OCI-LY7 (cell line): Measurements from ENCODE around the gene APOL1. TPM values are rescaled to one million over a fixed set of nuclear protein-coding genes. Genes with fewer than 3 reads are reported as not detected.

ENCODE experiments used
- BruUV-seq: library from RNA; stranded (reverse); fragments of 400-500 nt; replicated peaks from 2 replicates; lab custom pipeline; 2021; lab: Mats Ljungman, UMichigan
- CTCF ChIA-PET: fragments of 300-600 bp; sonication (Branson Sonifier 250); formaldehyde crosslinking; loops from one replicate; lab custom pipeline; 2022; ENCODE audit warnings: antibody characterized with exemption; ENCODE audit not compliant: unreplicated experiment; lab: Charles Lee
- POLR2A ChIA-PET: fragments of 300-600 bp; sonication (Branson Sonifier 250); formaldehyde crosslinking; loops from one replicate; lab custom pipeline; 2022; ENCODE audit warnings: antibody characterized with exemption; lab: Charles Lee
- DNase-seq: peaks from one replicate; pipeline ENCODE4 v3.0.0-alpha.2; 2015; ENCODE audit warnings: low spot score
- H2AFZ ChIP-seq: fragments of 200-600 bp; sonication (generic), shearing (Covaris generic); 2 replicates; pipeline ENCODE4 v1.6.1; 2014; ENCODE audit warnings: mild to moderate bottlenecking, antibody characterized with exemption, low read length, moderate library complexity
- H3K27ac ChIP-seq: fragments of 200-600 bp; sonication (generic); 2 replicates; pipeline ENCODE4 v1.5.1; 2014; ENCODE audit warnings: mixed run types, low read depth, mild to moderate bottlenecking, moderate library complexity, low read length, inconsistent platforms; ENCODE audit not compliant: poor library complexity, severe bottlenecking
- H3K36me3 ChIP-seq: fragments of 200-600 bp; sonication (generic); 2 replicates; pipeline ENCODE4 v1.6.1; 2014; ENCODE audit warnings: mild to moderate bottlenecking, antibody characterized with exemption, low read length, moderate library complexity, mixed read lengths; ENCODE audit not compliant: insufficient read depth
- H3K4me1 ChIP-seq: fragments of 200-600 bp; sonication (generic); 2 replicates; pipeline ENCODE4 v1.5.1; 2014; ENCODE audit warnings: mild to moderate bottlenecking, low read length; ENCODE audit not compliant: insufficient read depth, poor library complexity, severe bottlenecking
- H3K4me2 ChIP-seq: fragments of 200-600 bp; sonication (generic); 2 replicates; pipeline ENCODE4 v1.6.1; 2014; ENCODE audit warnings: mild to moderate bottlenecking, low read length
- H3K4me3 ChIP-seq: fragments of 200-600 bp; sonication (generic); 2 replicates; pipeline ENCODE4 v1.5.1; 2014; ENCODE audit warnings: mild to moderate bottlenecking, low read depth, low read length; ENCODE audit not compliant: poor library complexity, severe bottlenecking
- H3K79me2 ChIP-seq: fragments of 200-600 bp; sonication (generic); 2 replicates; pipeline ENCODE4 v1.6.1; 2016; ENCODE audit warnings: low read depth, mild to moderate bottlenecking, low read length, moderate library complexity, mixed read lengths; ENCODE audit not compliant: insufficient read depth
- H3K9me2 ChIP-seq: fragments of 200-600 bp; sonication (generic); 2 replicates; pipeline ENCODE4 v1.6.1; 2016; ENCODE audit warnings: mild to moderate bottlenecking, low read length, mixed read lengths; ENCODE audit not compliant: insufficient read depth
- H3K9me3 ChIP-seq: fragments of 200-600 bp; sonication (generic); 2 replicates; pipeline ENCODE4 v1.6.1; 2014; ENCODE audit warnings: mild to moderate bottlenecking, mixed run types, low read length, mixed read lengths
- H4K20me1 ChIP-seq: fragments of 200-600 bp; sonication (generic); 2 replicates; pipeline ENCODE4 v1.6.1; 2014; ENCODE audit warnings: mild to moderate bottlenecking, antibody characterized with exemption, low read length, moderate library complexity, mixed read lengths; ENCODE audit not compliant: insufficient read depth
- EZH2phosphoT487 ChIP-seq: fragments of 200-600 bp; sonication (generic); IDR thresholded peaks from 2 replicates; pipeline ENCODE4 v1.6.1; 2018; ENCODE audit warnings: low read depth, borderline replicate concordance, mild to moderate bottlenecking, mixed run types, antibody characterized with exemption, low read length, moderate library complexity, mixed read lengths
- intact Hi-C: fragments of 100-400 bp; cut with micrococcal nuclease; formaldehyde crosslinking; loops from one replicate; pipeline ENCODE4 v1.10.0; 2022; ENCODE audit not compliant: unreplicated experiment
- total RNA-seq, 2 experiments: library from RNA; depleted of rRNA in 1 of 2; stranded (reverse); fragments of >200 nt in 1 of 2; shearing (Covaris generic) in 1 of 2; gene quantifications; 2 replicates each; pipeline ENCODE4 v1.2.3, GENCODE V29; 2014 to 2022
- TF ChIP-seq, protein P1 (sequence below): fragments of 200-600 bp; sonication (generic); conservative IDR thresholded peaks from 2 replicates; pipeline ENCODE4 v1.5.1; 2014; ENCODE audit warnings: mild to moderate bottlenecking, antibody characterized with exemption, low read length, moderate library complexity, mixed read lengths

The APOL1 gene
- total RNA-seq, 2 experiments from 2014 or later: 0.42 to 0.47 TPM

DNA sequence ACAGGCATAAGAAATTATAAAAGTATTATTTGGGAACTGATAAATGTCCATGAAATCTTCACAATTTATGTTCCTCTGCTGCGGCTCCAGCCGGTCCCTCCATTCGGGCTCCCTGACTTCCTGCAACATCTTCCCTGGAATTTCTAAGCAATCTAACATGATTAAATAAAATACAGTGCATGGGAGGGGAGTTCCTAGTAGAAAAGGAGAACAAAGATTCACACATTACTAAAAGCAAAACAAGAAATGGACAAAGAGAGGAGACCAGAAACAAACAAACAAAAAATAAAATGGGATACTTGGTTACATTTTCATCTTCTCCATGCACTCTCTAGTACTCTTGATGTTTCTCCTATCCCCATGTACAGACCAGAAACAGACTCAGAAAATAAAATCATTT lies 42.7 kb upstream of the APOL1 start:
- TF ChIP-seq, protein P1, sequence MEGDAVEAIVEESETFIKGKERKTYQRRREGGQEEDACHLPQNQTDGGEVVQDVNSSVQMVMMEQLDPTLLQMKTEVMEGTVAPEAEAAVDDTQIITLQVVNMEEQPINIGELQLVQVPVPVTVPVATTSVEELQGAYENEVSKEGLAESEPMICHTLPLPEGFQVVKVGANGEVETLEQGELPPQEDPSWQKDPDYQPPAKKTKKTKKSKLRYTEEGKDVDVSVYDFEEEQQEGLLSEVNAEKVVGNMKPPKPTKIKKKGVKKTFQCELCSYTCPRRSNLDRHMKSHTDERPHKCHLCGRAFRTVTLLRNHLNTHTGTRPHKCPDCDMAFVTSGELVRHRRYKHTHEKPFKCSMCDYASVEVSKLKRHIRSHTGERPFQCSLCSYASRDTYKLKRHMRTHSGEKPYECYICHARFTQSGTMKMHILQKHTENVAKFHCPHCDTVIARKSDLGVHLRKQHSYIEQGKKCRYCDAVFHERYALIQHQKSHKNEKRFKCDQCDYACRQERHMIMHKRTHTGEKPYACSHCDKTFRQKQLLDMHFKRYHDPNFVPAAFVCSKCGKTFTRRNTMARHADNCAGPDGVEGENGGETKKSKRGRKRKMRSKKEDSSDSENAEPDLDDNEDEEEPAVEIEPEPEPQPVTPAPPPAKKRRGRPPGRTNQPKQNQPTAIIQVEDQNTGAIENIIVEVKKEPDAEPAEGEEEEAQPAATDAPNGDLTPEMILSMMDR: no peak
- TF ChIP-seq EZH2phosphoT487: no peak
- CTCF ChIA-PET: no interaction called here
- Histone ChIP-seq H3K9me3 (peaks cover 12% of the 10 kb centered on the region; the same call in 1 of the 2 replicates), H3K4me1 (peaks cover 3% of the 10 kb centered on the region), H4K20me1 (no peaks in the 10 kb centered on the region), H3K4me2 (no peak overlapping the region), H3K27ac (no peak overlapping the region), H3K9me2 (no peaks in the 10 kb centered on the region), H3K4me3 (no peak overlapping the region), H3K36me3 (no peaks in the 10 kb centered on the region), H3K79me2 (no peaks in the 10 kb centered on the region), H2AFZ (no peak overlapping the region)
- intact Hi-C loops: no loop called here
- POLR2A ChIA-PET: no interaction called here
- no TSS peak for BruUV-seq
- no peak for DNase-seq

DNA sequence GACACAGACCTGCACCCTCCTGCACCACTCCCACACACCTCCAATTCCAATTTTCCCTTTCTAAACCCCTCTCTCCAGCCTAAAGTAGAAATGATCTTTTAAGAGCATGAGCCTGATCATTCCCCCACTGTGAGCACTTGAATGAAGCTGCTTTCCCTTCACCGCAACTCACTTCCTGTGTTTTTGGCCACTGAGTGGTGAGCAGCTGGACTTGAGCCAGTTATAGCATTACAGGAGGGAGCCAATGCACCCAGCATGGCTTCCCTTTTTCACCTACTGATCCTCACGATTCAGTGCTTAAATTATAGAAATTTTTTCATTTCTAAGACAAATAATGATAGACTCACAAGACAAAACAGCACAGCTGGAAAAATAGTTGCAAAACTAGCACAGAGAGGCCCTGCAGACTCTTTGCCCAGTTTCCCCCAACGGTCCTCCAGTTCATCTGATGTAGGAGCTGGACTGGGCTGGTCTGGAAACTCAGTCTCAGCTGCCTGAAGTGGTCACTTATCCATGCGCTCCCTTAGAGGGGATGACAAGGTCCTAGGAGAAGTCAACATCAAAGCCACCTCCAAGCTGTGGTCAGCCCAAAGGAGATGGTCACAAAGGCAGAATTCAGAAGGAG lies 41.6 kb upstream of the APOL1 start:
- DNase-seq: no peak
- no peaks in the 10 kb centered on the region for H3K9me2 ChIP-seq
- H3K36me3 ChIP-seq: no peaks in the 10 kb centered on the region
- POLR2A ChIA-PET: no interaction called here
- no peak overlapping the region for H3K4me2 ChIP-seq
- no TSS peak for BruUV-seq
- CTCF ChIA-PET: no interaction called here
- H3K79me2 ChIP-seq: no peaks in the 10 kb centered on the region
- H3K27ac ChIP-seq: no peak overlapping the region
- H2AFZ ChIP-seq: no peak overlapping the region
- H3K4me3 ChIP-seq: no peak overlapping the region
- no peaks in the 10 kb centered on the region for H4K20me1 ChIP-seq
- peaks cover 12% of the 10 kb centered on the region; the same call in 1 of the 2 replicates for H3K9me3 ChIP-seq
- TF ChIP-seq, protein P1: no peak
- no peak for TF ChIP-seq EZH2phosphoT487
- no peaks in the 10 kb centered on the region for H3K4me1 ChIP-seq
- intact Hi-C loops: no loop called here

DNA sequence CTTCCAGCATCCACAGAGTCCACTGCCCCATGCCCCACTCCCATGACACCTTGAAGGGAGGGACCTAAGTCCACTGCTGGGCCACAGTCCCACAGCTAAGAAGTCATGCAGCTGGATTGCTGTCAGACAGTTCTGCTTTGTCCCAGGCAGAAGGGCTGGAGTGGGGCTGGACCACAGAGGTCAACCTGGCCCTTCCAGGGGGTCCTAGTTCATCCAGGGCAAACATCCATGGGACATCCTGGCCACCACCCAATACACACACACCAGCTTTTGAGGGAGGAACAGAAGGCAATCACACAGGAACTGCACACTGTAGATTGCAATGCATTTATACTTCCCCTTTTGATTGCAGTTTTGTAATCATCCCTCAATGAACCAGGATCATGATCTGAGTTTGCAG lies 40.0 kb upstream of the APOL1 start:
- ChIA-PET CTCF (interaction anchor here (0.6 kb wide), 1 partner anchor 12 kb away, joined by 3 read pairs; no protein-coding TSS in a partner anchor), POLR2A (no interaction called here)
- Histone ChIP-seq H2AFZ (no peak overlapping the region), H4K20me1 (no peaks in the 10 kb centered on the region), H3K4me3 (no peak overlapping the region), H3K27ac (no peak overlapping the region), H3K9me2 (no peaks in the 10 kb centered on the region), H3K79me2 (no peaks in the 10 kb centered on the region), H3K36me3 (no peaks in the 10 kb centered on the region), H3K4me1 (no peaks in the 10 kb centered on the region), H3K4me2 (no peak overlapping the region), H3K9me3 (peaks cover 12% of the 10 kb centered on the region; the same call in 1 of the 2 replicates)
- no TSS peak for BruUV-seq
- DNase-seq: no peak
- TF ChIP-seq, protein P1: no peak
- no peak for TF ChIP-seq EZH2phosphoT487
- intact Hi-C loops: no loop called here
